Activated T-cell treated with anti-CD3 and anti-CD28 coated beads, Interleukin-2, amount 50 U/mL, for 1 hour (primary cell): Measurements from ENCODE around the gene DIP2A.
A peak's percentile ranks its signal among the peaks of the same experiment; 100 is the strongest.

ENCODE experiments used
- DNase-seq: peaks from one replicate; pipeline ENCODE4 v3.0.0-alpha.2; 2020

The DIP2A gene

DNA sequence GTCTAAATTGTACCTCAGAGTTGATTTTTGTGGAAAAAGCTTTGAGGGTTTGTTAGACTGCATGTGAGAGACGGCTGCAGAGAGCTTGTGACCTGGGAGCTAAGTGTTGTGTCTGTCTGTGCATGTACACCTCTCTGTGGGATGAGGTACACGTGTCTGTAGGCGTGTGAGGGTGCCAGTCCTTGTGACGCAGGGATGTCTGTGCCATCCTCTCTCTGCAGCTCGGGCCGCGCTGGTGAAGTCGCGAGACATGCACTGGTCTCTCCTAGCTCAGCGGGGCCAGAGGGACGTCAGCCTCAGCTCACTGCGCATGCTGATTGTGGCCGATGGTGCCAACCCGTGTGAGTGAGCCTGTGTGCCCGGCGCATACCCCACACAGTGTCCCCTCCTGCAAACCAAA is 79.6 kb downstream of the DIP2A start:
- DNase-seq: no peak

DNA sequence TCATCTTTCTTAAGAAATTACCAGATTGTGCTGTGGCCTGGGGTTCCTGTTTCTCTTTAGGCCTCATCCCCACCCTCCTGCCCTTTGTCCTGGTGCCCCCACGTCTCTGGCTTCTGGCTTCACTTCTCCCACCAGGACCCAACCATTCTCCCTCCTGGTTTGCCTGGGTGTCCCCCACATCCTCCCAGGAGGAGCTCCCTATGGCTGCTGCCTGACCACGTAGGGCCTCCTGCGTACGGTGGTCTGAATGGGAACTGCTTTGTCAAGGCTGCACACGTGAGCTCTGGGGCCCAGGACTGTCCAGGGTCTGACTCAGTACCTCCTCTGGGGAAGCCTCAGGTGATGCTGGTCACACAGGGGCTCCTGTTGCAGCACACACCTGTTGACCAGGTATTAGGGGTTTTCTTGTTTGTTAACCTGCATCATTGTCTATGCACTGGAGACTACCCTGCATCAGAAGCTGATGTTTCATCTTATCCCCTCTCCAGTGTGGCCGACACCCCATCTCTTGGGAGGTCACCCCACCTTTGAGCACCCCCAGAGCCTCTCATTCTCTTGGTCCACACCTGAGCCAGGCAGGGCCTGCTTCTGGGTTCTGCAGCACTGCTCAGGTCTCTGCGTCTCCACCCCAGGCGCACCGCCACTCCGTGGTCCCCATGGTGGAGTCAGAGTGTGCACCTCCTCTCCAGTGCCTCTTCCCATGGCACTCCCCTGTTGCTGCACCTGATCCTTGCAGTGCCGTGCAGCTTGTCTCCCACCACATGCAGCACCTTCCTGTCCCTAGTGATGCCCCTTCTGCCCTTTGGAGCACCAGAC is 80.4 kb downstream of the DIP2A start:
- DNase-seq: no peak

DNA sequence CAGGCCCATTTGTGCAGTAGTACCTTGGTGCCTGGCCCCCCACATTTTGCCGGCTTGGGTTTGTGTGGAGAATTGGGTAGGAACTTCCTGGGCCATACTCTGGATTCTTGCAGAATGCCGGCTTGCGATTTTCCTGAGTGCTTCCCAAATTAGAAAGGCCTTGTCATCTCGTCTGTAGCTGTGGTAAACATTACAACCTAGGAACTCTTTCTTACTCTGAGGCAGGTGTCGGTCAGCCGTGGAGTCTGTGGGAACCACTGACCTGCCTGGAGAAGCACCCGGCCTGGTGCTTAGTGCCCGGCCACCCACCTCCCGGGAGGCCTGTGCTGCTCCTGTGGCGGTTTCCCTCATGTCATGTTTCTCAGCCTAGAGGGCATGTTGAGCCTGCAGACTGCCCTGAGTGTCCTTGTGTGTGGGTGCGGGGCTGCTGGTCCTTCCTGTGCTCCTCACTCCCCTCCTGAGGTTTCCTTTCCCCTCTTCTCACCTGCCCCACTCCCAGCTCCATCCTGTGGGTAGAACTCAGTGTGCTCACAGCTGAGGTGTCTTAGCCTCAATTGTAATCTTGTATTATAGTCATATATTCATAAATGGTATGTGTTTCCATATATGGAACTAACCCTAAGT is 81.5 kb downstream of the DIP2A start:
- DNase-seq: no peak

DNA sequence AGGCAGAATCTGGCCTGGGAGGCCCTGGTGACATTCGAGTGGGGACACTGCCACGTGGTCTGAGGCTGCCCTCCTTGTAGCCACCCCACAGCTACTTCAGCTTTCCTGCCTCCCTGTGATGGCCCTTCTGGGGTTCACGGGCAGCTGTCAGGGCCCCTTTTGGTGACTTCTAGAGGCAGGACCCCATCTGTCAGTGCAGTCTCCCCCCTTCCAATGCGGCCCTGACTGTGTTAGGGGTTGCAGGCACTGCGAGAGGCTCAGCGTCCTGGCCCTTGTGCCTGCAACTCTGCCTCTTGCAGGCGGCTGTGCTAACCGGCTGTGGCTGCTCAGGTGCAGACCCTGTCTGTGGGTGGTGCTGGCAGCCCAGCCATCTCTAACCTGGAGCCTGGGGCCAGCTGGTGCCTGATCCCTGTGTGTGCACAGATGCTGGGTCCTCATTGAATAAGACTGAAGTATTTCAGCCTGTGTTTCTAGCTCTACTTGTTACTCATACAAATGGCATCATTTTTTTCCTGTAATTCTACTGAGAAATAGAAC is 84.0 kb downstream of the DIP2A start:
- DNase-seq: no peak

DNA sequence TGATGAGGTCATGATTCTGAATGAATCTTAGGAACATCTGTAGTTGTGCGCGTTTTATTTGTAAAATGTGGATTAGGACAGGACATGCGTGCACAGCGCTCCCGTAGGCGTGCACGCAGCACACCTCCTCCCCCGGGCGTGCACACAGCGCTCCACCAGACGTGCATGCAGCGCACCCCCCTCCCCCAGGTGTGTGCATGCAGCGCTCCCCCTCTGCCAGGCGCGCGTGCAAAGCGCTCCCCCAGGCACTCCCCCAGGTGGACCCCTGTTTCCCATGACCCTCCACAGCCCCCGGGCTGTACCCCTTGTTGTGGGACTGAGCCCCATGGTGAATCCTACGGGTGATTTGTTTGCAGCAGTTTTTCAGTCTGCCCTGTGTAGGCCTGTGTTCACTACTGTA is 84.6 kb downstream of the DIP2A start:
- no peak for DNase-seq

DNA sequence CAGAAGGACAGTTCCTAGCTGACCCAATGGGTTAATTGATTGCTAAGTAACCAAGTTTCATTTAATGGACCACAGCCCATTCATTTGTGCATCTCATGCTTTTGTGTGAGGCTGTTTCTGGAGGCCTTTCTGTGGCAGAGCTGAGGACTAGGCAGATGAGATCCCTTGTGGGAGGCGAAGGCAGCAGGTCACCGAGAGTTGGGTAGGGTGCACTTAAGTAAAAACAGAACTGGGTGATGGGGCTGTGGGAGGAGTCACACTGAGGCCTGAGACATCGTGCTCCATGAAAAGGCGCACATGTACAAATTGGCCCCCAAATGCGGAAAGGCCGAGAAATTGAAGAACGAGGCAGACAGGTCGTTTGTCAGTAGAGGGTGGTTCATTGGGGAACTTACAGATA is 85.3 kb downstream of the DIP2A start:
- DNase-seq: no peak

DNA sequence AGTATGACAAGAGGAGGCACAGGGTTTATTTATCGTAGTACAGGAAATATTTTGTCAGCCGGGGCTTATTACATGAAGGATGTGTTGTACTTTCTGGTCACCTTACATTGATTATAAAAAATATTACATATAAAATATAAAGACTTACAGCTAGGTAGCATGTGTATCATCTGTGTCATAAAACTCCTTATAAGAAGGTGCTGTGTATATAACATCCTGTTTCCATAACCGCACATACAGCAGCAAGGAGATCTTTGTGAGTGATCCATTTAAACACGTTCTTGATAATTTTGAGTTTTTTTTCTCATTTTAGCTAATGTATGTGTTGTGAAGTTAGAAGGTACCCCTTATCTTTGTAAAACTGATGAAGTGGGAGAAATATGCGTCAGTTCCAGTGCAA is 86.1 kb downstream of the DIP2A start:
- DNase-seq: no peak

DNA sequence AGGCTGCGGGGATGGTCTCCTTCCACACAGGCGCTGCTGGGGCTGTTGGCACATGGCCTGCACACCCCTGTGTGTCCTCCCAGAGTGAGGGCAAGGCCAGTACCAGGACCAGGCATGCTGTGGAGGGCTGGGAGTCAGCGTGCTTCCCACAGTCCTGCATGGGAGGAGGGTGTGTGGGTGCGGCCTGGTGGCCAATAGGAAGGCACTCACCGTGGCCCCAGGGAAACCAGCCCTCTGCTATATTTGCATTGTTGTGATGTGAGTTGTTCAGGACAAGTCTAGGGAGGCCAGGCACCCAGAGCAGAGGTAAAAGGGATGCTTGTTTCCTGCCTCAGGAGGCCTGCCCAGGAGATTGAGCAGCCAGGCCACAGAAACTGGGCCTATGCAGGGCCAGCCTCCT is 86.7 kb downstream of the DIP2A start:
- no peak for DNase-seq

DNA sequence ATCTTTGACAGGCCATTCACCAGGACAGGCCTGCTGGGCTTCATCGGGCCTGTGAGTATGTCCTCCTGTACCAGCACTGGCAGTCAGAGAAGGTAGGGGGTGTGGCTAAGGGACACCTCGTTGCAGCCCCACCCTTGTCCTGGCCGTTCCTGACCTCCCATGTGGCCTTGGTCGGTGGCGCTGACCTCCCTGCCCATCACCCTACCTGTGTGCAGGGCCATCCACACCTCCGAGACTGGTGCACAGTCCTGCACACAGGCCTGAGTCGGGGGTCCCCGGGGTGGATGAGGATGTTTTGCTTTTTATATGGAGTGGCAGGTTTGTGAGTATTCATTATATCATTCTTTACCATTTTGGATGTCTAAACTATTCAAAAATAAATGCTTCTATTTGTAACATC is 87.2 kb downstream of the DIP2A start:
- DNase-seq: no peak

DNA sequence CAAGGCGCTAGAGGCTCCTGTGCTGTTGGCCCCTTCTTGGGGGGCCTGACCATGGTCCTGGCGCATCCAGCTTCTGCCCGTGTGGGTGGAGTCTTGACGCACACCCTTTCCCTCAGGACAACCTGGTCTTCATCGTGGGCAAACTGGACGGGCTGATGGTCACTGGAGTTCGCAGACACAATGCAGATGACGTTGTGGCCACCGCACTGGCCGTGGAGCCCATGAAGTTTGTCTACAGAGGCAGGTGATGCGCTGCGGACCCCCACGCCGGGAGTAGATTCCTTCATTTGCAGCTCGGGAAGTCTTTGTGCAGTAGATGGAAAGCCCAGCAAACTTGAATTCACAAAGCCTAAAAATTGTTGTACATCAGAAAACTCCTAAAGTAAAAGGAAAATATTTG is 88.1 kb downstream of the DIP2A start:
- no peak for DNase-seq

DNA sequence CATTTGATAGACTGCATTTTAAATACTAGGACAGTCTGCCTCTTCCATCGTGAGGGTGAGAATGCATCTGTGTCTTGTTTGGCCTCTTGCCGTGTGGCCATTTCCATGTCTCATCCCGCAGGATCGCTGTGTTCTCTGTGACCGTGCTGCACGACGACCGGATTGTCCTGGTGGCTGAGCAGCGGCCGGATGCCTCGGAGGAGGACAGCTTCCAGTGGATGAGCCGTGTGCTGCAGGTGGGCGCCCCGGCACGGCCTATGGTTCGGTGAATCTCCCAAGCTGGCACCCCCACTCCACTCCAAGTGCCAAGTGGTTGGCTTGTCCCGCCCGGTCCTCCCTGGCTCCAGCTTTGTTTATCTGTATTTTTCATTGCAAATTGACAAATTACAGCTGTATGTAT is 91.0 kb downstream of the DIP2A start:
- no peak for DNase-seq

DNA sequence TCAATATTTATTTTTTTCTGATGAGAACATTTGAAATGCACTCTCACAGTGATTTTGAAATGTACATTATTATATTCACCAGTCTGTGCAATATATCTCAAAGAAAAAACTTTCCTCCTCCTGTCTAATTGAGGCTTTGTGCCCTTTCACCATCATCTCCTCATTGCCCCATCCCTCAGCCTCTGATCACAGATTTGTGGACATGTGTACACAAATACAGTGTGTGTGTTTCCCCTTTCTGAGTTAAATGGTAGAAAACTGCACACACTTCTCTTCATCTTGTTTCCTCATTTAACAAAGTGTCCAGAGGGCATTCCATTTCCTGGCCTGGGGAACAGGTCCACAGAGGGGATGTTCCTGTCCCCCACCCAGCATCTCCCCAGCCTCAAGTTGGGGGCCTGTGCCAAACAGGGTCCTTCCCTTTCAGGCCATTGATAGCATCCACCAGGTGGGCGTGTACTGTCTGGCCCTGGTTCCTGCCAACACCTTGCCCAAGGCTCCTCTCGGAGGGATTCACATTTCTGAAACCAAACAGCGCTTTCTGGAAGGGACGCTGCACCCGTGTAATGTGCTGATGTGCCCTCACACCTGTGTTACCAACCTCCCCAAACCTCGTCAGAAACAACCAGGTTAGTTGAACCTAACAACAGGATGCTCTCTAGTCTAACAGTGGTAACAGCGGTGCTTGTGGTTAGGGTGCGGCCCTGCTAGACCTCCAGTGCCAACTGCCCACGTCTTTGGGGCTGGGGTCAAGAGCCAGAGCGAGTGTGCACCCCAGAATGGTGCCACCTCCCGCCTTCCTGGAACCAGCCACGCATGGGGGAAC is 91.6 kb downstream of the DIP2A start:
- DNase-seq: peak; percentile 75

DNA sequence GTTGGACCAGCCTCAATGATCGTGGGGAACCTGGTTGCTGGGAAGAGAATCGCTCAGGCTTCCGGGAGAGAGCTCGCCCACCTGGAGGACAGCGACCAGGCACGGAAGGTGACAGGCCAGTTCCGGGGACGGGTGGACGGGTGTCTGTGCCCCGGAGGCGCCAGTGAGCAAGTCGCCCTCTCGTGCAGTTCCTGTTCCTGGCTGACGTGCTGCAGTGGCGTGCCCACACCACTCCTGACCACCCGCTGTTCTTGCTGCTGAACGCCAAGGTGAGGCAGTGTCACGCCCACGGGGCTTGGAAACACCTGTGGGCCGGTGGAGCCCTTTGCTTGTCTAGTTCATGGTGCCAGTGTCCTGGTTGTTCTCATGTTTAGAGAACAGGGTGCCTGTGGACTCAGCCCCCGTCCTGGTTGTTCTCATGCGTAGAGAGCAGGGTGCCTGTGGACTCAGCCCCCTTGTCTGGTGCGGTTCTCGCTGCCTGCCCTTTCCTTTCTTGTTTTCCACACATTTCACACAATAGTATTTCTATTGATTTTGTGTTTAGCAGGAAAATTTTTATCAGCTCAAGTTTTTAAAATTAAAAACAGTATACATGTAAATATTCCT is 93.0 kb downstream of the DIP2A start:
- peak; percentile 62 for DNase-seq

DNA sequence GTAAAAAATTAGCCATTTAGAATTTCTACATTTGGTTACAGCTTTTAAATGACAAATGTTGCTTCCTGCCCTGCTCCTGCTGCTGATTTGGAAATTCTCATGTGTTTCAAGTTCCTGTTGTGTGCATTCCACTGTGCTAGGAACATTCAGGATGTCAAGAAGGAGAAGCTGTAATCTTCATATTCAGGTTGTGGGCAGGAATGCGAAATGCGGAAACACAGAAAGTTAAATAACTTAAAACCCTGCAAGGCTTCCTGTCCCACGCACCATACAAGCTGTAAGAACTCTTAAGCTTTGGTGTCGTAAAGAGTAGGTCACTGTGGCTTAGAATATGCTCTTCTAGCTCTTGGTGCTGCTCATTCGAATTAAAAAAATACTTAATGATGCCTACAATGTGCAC is 93.6 kb downstream of the DIP2A start:
- DNase-seq: no peak

DNA sequence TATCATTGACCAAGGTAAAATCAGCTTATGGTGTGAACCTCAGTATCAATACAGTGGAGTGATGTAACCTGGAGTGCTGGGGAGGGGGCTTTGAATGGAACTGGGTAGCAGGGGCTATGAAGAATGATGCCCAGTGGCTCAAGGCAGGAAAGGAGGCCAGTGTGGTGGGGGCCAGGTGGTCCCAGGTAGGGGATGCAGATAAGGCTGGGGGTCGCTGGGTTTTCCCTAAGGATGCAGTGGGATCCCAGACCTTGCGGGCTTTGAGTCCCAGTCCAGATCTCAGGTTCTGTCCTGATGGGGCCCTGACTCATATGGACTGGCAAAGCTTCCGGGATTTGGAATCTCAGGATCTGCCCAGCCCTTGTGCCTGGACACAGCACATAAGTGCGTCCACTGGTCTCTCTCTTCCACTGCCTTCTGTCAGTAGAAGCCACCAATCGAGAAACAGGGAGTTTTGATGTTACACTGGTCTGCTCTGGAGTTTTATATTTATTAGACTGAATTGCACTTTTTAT is 94.2 kb downstream of the DIP2A start:
- no peak for DNase-seq

DNA sequence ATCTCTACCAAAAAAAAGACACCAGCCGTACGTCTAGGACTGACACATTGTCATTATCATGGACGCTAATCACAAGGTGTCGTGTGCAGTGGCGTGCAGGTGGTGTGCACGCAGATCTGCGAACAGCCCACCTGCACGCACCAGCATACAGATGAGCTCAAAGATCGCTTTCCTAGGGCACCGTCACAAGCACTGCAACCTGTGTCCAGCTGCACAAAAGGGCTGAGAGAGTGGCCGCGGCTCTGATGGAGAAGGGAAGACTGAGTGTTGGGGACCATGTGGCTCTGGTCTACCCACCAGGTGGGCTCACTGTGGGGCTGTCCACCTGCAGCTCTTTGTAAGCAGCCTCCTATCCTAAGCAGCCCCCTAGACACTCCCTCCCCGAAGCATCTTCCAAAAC is 95.3 kb downstream of the DIP2A start:
- no peak for DNase-seq

DNA sequence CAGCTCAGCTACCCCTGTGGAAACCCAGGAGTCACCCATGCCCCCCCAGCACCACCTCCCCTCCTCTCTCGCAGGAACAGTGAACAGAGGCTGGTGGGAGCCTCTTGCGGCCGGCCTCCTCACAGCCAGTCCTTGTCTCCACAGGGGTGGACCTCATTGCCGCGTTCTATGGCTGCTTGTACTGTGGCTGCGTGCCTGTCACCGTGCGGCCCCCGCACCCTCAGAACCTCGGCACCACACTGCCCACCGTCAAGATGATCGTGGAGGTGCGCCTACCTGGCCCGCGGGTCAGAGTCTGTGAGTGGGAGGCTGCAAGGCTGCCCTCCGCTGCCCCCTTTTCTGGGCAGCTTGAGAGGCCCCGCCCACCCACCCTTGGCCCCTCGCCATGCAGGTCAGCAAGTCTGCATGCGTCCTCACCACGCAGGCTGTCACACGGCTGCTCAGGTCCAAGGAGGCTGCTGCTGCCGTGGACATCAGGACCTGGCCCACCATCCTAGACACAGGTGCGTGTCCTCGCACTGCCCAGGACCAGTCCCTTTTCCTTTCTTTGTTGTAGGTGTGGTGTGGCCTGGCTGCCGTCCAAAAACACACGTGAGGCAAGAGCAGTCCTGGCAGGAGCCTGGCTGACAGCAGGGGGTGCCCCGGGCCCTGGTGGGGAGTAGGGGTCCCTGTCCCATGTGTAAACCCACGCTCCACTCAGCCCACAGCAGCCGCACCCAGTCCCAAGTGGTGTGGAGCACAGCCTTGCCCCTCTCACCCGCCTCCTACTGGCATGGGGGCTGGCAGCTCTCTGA is 95.9 kb downstream of the DIP2A start:
- DNase-seq: no peak

DNA sequence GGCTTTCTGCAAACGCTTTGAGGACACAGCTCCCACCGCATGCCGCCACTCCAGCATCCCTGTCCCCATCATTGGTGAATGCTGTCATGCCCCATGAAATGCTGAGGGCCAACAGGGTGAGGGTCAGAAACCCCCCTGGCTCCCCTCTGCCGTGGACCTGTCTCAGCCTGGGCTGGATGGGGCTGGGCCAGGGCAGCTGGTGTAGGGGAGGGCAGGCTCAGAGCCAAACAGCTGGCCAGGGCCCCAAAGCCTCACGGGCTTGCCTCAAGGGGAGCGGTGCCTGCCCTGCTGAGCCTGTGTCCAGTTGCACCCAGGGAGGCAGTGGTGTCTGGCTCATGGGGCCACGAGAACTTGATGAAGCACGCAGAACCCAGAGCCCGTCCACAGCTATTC is 96.5 kb downstream of the DIP2A start:
- DNase-seq: no peak

DNA sequence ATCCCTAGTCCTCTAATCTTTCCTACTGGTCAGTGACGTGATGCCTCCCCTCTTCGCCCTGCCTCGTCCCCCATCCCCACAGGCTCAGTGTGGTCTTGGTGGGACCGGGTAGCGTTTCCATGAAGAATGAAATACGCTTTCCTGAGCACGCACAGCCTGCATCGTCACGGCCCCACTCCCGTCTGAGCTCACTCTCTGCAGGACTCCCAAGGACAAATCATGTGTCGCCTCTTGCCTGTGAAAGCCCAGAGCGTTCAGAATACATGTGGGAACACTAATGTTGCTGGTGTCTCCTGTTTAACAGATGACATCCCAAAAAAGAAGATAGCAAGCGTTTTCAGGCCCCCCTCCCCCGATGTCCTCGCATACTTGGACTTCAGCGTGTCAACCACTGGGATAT is 97.0 kb downstream of the DIP2A start:
- DNase-seq: no peak

DNA sequence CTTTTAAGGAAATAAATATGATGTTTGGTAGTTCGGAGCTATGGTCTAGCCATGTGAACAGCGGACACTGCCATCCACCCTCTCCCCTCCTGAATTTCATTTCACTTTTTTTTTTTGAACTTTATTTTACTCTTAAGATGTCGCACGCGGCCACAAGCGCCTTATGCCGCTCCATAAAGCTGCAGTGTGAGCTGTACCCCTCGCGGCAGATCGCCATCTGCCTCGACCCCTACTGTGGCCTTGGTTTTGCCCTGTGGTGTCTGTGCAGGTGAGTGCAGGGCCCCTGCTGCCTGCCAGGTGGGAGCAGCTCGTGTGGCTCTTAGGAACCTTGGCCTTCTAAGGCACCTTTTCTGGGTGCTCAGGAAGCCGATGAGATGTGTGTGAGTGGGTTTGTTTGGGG is 98.1 kb downstream of the DIP2A start:
- no peak for DNase-seq

DNA sequence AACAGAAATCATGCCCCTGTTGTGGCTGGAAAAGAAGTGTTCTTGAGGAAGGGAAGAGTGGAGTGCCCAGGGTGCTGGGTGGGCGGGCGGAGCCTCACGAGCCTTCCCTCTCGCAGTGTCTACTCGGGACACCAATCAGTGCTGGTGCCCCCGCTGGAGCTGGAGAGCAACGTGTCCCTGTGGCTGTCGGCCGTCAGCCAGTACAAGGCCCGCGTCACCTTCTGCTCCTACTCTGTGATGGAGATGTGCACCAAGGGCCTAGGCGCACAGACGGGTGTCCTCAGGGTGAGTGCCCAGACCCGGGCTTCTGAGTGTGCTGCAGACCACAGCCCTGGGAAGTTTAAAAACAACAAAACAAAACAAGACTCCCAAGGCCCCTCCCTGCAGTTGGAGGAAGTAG is 98.8 kb downstream of the DIP2A start:
- DNase-seq: no peak

DNA sequence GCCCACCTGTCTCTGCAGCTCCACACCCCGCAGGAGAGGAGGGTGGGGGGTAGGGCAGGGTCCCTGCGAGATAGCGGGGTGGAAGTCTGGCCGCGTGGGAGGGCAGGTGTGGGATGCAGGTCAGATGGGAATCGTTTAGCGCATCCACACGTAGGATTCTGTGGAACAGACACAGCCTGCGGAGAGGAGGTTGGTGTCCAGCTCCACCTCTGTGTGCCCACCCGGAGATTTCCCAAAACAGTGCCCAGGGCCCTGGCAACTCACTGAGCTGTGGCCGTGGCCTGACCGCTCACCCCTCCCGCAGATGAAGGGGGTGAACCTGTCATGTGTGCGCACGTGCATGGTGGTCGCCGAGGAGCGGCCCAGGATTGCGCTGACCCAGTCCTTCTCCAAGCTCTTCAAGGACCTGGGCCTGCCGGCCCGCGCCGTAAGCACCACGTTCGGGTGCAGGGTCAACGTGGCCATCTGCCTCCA is 99.3 kb downstream of the DIP2A start:
- no peak for DNase-seq
